ENCODE measurements around the gene ST3GAL6. TPM values are rescaled to one million over a fixed set of nuclear protein-coding genes. Genes with fewer than 3 reads are reported as not detected.

The ST3GAL6 gene
- total RNA-seq, 1 experiment from 2014 or later: 3.2 TPM

DNA sequence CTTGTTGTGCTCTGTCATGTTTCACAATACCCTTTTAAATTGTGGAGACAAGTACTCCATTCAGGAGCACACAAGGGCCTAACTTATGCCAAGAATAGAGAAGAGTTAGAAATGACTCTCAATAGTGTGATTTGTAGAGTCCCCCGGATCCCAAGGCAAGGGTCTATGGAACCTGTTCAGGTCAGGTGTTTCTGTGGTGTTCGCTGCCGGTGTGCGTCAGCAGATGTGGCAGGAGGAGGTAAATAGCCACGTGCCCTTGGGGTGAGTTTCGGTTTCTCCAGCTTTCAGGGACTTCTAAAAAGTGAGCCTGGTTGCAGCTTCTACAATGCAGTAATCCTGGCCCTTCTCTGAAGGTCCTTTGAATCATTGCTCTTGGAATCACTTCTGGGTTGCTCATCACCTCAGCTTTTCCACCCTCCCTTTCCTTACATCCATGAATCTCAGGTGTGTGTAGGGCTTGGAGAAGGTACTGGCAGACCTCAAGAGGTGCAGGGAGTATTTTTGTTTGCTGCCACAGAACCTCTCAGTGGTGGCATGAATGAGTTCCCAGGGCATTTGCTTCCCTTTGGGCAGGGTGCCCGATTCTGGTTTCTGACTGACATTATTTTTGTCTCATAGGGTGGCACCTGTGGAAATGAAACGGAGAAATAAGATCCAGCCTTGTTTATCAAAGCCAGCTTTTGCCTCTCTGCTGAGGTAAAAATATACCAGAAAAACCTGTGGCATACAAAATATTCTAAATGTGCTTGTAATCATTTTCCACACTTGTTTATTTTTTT lies 7.3 kb downstream of the ST3GAL6 start:
- CTCF ChIA-PET: no interaction called here
- Mint-ChIP-seq H3K27me3 (ENCODE audit: unreplicated experiment) (no peaks in the 10 kb centered on the region), H3K4me1 (ENCODE audit: low read depth, unreplicated experiment) (no peaks in the 10 kb centered on the region), H3K27ac (ENCODE audit: unreplicated experiment) (no peak overlapping the region), H3K9me3 (ENCODE audit: low read depth, unreplicated experiment) (no peaks in the 10 kb centered on the region), H3K4me3 (ENCODE audit: low read depth, unreplicated experiment) (no peak overlapping the region), H3K36me3 (ENCODE audit: insufficient read depth, unreplicated experiment) (no peaks in the 10 kb centered on the region)
- BruUV-seq (replicated peaks): no TSS peak
- intact Hi-C loops (cut with micrococcal nuclease; ENCODE audit: unreplicated experiment): no loop called here
- no peak for DNase-seq
- TF ChIP-seq, protein P1, sequence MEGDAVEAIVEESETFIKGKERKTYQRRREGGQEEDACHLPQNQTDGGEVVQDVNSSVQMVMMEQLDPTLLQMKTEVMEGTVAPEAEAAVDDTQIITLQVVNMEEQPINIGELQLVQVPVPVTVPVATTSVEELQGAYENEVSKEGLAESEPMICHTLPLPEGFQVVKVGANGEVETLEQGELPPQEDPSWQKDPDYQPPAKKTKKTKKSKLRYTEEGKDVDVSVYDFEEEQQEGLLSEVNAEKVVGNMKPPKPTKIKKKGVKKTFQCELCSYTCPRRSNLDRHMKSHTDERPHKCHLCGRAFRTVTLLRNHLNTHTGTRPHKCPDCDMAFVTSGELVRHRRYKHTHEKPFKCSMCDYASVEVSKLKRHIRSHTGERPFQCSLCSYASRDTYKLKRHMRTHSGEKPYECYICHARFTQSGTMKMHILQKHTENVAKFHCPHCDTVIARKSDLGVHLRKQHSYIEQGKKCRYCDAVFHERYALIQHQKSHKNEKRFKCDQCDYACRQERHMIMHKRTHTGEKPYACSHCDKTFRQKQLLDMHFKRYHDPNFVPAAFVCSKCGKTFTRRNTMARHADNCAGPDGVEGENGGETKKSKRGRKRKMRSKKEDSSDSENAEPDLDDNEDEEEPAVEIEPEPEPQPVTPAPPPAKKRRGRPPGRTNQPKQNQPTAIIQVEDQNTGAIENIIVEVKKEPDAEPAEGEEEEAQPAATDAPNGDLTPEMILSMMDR (IDR thresholded peaks at IDR 0.05; ENCODE audit: unreplicated experiment): no peak

DNA sequence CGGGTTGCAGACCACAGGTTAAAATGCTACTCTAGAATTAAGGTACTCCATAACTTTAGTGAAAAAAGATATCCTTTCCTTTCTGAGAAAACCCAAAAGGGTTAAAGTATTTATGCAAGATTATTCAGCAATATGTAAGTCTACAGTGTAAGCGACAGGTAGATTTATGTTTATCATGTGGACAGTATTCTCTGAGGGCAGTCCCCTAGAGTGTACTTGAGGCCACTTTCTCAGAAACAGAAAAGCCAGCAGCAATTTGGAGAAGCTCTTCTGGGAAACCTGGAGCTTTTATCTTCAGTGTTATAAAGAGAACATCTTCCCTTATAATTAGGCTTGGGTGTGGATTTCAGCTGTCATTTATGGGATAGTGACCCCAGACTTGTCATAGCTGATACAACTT lies 8.9 kb downstream of the ST3GAL6 start:
- Mint-ChIP-seq H3K36me3 (ENCODE audit: insufficient read depth, unreplicated experiment) (no peaks in the 10 kb centered on the region), H3K27me3 (ENCODE audit: unreplicated experiment) (no peaks in the 10 kb centered on the region), H3K4me3 (ENCODE audit: low read depth, unreplicated experiment) (no peak overlapping the region), H3K4me1 (ENCODE audit: low read depth, unreplicated experiment) (peaks cover 3% of the 10 kb centered on the region), H3K9me3 (ENCODE audit: low read depth, unreplicated experiment) (no peaks in the 10 kb centered on the region), H3K27ac (ENCODE audit: unreplicated experiment) (no peak overlapping the region)
- no peak for DNase-seq
- TF ChIP-seq, protein P1 (IDR thresholded peaks at IDR 0.05; ENCODE audit: unreplicated experiment): no peak
- intact Hi-C loops (cut with micrococcal nuclease; ENCODE audit: unreplicated experiment): no loop called here
- CTCF ChIA-PET: no interaction called here
- no TSS peak for BruUV-seq (replicated peaks)

DNA sequence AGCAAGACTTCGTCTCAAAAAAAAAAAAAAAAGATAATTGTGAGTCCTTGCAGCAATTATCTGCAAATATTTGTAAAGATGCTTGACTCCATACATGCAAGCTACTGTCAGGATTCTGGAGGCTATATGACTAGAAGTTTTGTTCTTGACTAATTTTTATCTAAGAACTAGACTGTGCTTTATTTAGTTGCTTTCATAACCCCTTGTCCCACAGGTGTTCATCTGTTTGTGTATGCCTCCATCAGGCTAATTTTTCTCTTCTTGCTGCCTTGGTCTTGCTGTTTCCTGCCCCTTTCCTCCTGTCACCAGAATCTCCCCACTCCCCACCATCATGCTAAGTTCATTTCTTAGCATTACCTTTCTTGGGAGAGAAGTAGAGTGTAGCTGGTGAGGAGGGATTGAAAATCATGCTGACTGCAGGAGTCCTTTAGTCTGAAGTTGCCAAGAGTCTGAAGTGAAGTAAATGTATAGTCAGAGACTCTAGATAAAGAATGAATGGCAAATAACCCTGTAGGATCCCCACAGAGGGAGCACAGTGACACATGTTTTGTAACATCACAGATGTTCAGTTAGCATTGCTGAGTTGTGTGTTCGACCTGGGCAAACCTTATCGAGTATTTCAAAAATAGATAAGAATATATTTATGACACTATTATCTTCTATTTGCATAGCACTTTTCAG lies 12.5 kb downstream of the ST3GAL6 start:
- Mint-ChIP-seq H3K27me3 (ENCODE audit: unreplicated experiment) (no peaks in the 10 kb centered on the region), H3K36me3 (ENCODE audit: insufficient read depth, unreplicated experiment) (no peaks in the 10 kb centered on the region), H3K27ac (ENCODE audit: unreplicated experiment) (no peak overlapping the region), H3K9me3 (ENCODE audit: low read depth, unreplicated experiment) (no peaks in the 10 kb centered on the region), H3K4me1 (ENCODE audit: low read depth, unreplicated experiment) (peaks cover 36% of the 10 kb centered on the region), H3K4me3 (ENCODE audit: low read depth, unreplicated experiment) (no peak overlapping the region)
- no peak for DNase-seq
- intact Hi-C loops (cut with micrococcal nuclease; ENCODE audit: unreplicated experiment): loop anchor here (5.0 kb wide), 1 partner anchor 33 kb away; no protein-coding TSS in a partner anchor
- BruUV-seq (replicated peaks): no TSS peak
- CTCF ChIA-PET: no interaction called here
- TF ChIP-seq, protein P1 (IDR thresholded peaks at IDR 0.05; ENCODE audit: unreplicated experiment): no peak

DNA sequence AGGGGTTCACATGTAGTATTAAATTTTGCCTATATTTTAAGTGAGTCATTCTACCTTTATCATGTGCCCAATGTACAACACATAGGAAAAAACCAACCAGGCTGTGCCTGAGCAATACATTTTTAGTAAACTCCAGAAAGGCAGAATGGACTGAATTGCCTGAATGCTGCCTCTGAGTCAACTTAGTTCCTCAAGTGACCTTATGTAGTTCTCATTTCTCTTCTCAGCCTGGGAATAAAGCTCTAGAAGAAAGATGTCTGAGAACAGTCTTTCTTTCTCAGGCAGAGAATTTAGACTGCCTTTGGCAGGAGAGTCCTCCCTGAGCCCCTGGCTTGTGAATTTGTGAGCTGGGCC lies 13.0 kb downstream of the ST3GAL6 start:
- no TSS peak for BruUV-seq (replicated peaks)
- H3K27me3 Mint-ChIP-seq (ENCODE audit: unreplicated experiment): no peaks in the 10 kb centered on the region
- no peak overlapping the region for H3K4me3 Mint-ChIP-seq (ENCODE audit: low read depth, unreplicated experiment)
- TF ChIP-seq, protein P1 (IDR thresholded peaks at IDR 0.05; ENCODE audit: unreplicated experiment): no peak
- H3K9me3 Mint-ChIP-seq (ENCODE audit: low read depth, unreplicated experiment): no peaks in the 10 kb centered on the region
- H3K4me1 Mint-ChIP-seq (ENCODE audit: low read depth, unreplicated experiment): peaks cover 36% of the 10 kb centered on the region
- H3K27ac Mint-ChIP-seq (ENCODE audit: unreplicated experiment): no peak overlapping the region
- no peak for DNase-seq
- intact Hi-C loops (cut with micrococcal nuclease; ENCODE audit: unreplicated experiment): loop anchor here (5.0 kb wide), 1 partner anchor 34 kb away; no protein-coding TSS in a partner anchor
- H3K36me3 Mint-ChIP-seq (ENCODE audit: insufficient read depth, unreplicated experiment): no peaks in the 10 kb centered on the region
- CTCF ChIA-PET: no interaction called here
